NK-92 (cell line): ENCODE measurements around the gene NOS2.
"Not testable (repeated sequence)": the region's sequence is repeated elsewhere in the genome, so short reads cannot be mapped to it uniquely, and the experiment has no call there.

ENCODE experiments used
- DNase-seq: peaks from one replicate; lab custom pipeline; 2025; ENCODE audit not compliant: unreplicated experiment; lab: John Stamatoyannopoulos, UW

Gene NOS2

DNA sequence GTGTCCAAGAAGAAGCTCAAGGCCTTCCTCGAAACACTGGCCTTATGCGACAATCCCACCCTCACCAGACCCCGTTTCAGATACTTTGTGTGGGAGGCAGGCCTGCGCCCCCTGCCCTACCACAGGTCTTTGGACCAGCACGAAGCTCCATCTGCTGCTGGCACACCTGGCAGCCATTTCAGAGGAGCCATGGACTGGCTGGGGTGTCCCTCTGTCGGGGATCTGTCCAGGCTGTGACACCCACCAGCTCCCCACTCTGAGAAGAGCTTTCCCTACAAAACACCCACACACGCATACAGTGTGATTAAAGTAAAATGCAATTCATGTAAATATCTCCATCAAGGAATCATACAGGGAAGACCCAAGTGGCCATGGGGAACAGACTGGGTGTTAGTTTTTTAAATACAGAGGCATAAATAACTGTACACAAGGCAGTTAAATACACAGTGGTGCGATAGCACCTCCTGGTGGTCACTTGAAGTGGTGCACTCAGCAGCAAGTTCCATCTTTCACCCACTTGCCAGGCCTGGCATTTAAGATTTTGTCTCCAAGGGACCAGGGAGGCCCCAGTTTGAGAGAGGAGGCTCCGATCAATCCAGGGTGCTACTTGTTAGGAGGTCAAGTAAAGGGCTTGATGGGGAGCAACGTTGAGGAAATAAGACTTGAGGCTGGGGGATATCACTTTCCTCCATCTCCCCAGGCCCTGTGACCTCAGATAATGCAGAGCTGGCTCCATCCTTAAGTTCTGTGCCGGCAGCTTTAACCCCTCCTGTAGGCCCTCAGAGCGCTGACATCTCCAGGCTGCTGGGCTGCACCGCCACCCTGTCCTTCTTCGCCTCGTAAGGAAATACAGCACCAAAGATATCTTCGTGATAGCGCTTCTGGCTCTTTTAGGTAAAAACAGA is 43.6 kb downstream of the NOS2 start:
- DNase-seq, result no peak

- DNase-seq, result no peak
Observed at GRCh38 chr17:27755706-27756466, 44.4 kb downstream of the NOS2 start.

GRCh38 chr17:27754549-27754948 is 45.8 kb downstream of the NOS2 start:
- DNase-seq, result no peak

DNA sequence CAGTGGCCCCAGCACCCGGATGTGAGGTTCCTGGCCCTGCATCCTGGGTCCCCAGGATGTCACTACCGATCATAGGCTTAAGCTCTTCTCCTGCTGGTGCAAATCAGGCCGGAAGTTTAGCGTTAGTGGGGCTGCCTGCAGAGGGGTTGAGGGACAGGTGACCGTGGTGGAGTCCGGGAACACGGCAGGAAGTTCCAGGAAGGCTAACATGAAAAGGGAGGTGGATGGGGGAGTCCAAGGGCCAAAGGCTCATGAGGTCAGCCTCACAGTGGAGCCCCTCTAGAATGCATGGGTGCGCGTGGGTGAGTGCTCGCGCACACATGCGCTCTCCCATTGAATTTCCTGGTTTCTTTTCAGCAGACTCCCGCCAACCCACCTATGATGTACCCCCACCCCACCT is 46.6 kb downstream of the NOS2 start:
- DNase-seq, result not testable (repeated sequence)

DNA sequence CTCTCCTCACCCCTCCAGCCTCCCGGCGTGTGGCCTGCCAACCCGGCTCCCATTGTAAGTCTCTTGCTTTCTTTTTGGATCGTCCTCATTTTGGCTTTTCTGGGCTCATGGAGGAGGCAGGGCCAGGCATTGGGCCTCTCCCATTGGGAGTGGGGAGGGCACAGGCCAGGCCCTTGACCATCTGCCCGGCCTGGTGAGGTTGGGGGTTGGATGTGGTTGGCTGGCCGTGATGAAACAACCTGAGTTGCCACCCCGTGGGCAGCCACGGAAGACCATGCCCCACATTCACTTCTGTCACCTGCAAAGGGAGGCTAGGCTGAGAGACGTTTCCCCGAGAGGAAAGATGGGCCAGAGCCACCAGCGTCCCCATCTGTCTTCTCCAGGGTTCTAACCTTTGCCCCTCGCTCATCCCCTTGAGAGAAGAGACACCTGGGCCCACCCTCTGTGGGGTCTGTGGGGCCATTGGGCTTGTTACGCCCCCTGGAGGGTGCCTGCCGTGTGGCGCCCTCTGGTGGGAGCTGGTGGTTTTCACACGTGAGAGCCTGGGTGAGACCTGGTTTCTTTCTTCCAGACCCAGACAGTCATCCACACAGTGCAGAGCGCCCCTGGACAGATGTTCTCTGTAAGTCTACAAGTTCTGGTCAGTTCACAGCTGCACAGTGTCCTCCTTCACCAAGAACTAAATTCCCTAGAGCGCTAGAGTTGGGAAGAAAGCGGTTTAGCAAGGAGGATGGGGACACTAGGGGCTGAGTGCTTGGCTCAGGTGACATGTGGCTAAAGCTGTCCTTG is 47.3 kb downstream of the NOS2 start:
- not testable (repeated sequence) for DNase-seq

- DNase-seq, result no peak
Observed at GRCh38 chr17:27751622-27752490, 48.5 kb downstream of the NOS2 start.

DNA sequence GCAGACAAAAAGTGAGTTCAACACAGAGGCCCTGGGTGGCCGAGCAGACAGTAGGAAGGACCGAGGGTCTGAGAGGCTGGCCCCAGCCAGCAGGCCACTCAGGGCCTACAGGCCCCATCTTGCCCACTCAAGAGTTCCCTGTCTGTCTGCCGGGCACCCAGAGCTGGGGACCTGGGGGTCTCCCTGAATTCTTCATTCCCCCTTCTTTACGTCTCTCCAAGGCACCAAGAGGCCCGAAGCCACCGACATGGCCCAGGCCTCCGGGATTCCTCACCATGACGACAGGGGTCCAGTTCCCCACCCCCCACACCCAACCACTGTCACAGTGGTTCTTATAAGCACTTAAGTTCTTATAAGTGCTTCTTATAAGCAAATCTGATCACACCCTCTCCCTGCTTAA is 49.2 kb downstream of the NOS2 start:
- no peak for DNase-seq

- DNase-seq, result not testable (repeated sequence)
Observed at GRCh38 chr17:27749562-27750150, 50.7 kb downstream of the NOS2 start.

DNA sequence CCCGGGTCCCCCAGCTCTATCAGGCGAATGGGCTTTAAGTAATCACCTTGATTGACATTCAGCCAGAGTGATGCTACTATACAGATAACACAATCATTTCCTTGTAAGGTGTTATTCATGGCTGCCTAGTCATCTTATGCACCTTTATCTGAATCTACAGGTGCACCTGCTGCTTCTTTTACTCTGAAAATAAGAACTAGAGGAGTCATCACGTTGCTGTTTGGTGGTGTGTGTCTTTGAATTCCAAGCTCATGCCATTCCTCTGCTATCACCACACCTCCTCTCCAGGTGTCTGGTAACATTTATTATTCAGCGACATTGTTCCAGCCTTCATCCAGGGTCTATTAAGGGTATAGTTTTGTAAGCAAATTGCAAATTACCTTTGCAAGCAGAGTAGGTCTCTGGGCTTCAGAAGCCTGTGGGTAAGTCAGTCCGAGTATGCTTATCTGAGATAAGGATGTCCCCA is 51.9 kb downstream of the NOS2 start:
- no peak for DNase-seq

DNA sequence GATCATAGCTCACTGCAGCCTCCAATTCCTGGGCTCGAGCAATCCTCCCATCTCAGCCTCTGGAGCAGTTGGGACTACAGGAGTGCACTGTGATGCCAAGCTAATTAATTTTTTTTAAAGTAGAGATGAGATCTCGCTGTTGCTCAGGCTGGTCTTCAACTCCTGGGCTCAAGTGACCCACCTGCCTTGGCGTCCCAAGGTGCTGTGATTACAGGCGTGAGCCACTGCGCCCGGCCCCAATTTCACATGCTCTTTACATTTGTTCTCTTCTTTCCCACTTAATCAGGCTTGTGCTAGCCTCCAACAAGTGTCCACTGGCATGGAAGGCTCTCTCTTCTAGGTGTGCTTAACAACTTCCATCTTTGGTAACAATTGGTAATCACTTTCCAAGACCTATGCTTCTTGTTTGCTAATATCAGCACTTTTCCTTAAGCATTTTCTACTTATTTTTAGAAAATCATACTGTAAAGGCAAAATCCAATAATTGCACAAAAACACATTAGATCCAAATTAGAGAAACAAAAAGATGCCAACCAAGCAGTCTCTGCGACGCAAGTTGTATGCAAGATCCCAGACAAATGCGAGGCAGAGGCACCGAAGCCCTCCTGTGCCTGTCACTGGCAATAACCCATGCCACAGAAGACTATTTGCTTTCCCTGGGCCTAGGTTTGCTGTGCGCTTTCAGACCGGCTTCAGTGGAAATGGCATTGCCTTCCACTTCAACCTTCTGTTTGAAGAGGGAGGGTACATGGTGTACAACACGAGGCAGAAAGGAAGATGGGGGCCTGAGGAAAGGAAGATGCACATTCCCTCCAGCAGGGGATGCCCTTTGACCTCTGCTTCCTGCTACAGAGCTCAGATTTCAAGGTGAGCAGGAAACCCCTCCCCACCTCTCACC is 52.6 kb downstream of the NOS2 start:
- no peak for DNase-seq

GRCh38 chr17:27746881-27747280 is 53.4 kb downstream of the NOS2 start:
- no peak for DNase-seq

- DNase-seq, result not testable (repeated sequence)
Observed at GRCh38 chr17:27746320-27746719, 54.0 kb downstream of the NOS2 start.

DNA sequence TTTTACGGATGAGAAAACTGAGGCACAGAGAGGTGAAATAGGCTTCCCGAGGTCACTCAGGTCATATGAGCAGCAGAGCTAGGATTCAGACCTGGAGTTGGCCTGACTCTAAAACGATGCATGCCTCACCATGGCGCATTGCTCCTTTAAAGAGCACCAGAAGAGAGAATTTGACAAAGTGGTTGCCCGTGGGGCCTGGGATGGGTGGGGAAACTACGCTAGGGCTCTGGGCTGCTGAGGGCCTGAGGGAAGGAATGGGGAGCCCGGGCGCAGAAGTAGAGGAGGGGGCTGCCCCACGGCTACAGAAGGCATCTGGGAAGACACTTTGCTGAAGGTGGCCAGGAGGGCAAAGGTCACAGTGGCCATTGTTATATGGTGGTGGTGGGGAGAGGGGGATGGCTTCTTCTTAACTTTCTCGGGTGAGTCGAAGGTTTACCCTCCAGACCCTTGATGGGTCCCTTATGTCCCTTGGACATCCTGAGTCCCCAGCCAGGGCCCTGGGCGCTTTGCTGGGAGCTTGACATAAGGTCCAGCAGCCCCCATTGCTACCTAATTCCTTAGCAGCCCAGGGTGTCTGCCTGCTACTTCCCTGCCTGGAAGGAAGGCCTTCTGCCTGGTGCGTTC is 55.0 kb downstream of the NOS2 start:
- DNase-seq, result not testable (repeated sequence)

- no peak for DNase-seq
Observed at GRCh38 chr17:27743281-27743885, 56.9 kb downstream of the NOS2 start.

GRCh38 chr17:27741971-27742575 is 58.3 kb downstream of the NOS2 start:
- no peak for DNase-seq

- DNase-seq, result no peak
Observed at GRCh38 chr17:27741361-27741861, 58.9 kb downstream of the NOS2 start.

DNA sequence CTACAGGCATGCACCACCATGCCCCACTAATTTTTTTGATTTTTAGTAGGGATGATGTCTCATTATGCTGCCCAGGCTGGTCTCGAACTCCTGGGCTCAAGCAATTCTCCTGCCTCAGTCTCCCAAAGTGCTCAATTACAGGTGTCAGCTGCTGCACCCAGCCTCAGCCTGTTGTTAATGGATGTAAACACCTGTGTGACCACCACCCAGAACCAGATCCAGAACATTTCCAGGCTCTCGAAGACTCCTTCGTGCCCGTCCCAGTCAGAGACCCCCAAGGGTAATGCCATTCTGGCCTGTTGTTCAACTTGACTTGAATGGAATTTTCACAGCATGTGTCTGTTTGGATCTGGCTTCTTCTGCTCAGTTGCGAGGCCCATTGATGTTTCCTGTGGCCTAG is 59.8 kb downstream of the NOS2 start:
- DNase-seq, result not testable (repeated sequence)
